Measurements from ENCODE around the gene CALCOCO1. TPM values are rescaled to one million over a fixed set of nuclear protein-coding genes. Genes with fewer than 3 reads are reported as not detected.
A peak's percentile ranks its signal among the peaks of the same experiment; 100 is the strongest.

The CALCOCO1 gene
- total and polyA plus RNA-seq, 8 donors, result 74.8 to 186 (median 134) TPM

GRCh38 chr12:53737951-53738405 lies 10.7 kb upstream of the CALCOCO1 start:
- Histone ChIP-seq H3K36me3 (no peaks in the 10 kb centered on the region), H3K4me3 (peak overlapping the region in 1 of 2 donors; percentile 2), H3K27me3 (peaks cover 25 to 94% of the 10 kb centered on the region in 2 donors), H3K9me3 (no peaks in the 10 kb centered on the region), H3K4me1 (peaks cover 3 to 16% of the 10 kb centered on the region in 2 donors), H3K27ac (no peak overlapping the region)
- no peak for ATAC-seq
- no peak for TF ChIP-seq CTCF (IDR thresholded peaks at IDR 0.05)
- intact Hi-C loops (cut with DNase I), result no loop called here
- no peak for DNase-seq

- no peak for TF ChIP-seq CTCF (IDR thresholded peaks at IDR 0.05)
- no peaks in the 10 kb centered on the region for H3K36me3 ChIP-seq
- DNase-seq (no peak), ATAC-seq (no peak)
- intact Hi-C loops (cut with DNase I), result no loop called here
- no peak overlapping the region for H3K27ac ChIP-seq
- peaks cover 25 to 94% of the 10 kb centered on the region in 2 donors for H3K27me3 ChIP-seq
- peaks cover 3 to 16% of the 10 kb centered on the region in 2 donors for H3K4me1 ChIP-seq
- H3K9me3 ChIP-seq, result no peaks in the 10 kb centered on the region
- no peak overlapping the region for H3K4me3 ChIP-seq
These were observed 10.0 kb upstream of the CALCOCO1 start for GRCh38 chr12:53737093-53737808.

GRCh38 chr12:53736592-53736991 lies 9.3 kb upstream of the CALCOCO1 start:
- H3K27me3 ChIP-seq, result peaks cover 25 to 87% of the 10 kb centered on the region in 2 donors
- intact Hi-C loops (cut with DNase I), result no loop called here
- no peak for TF ChIP-seq CTCF (IDR thresholded peaks at IDR 0.05)
- ATAC-seq (no peak), DNase-seq (no peak)
- no peak overlapping the region for H3K4me3 ChIP-seq
- no peak overlapping the region for H3K27ac ChIP-seq
- no peaks in the 10 kb centered on the region for H3K9me3 ChIP-seq
- H3K36me3 ChIP-seq, result no peaks in the 10 kb centered on the region
- H3K4me1 ChIP-seq, result peaks cover 3 to 16% of the 10 kb centered on the region in 2 donors

GRCh38 chr12:53735556-53735955 lies 8.3 kb upstream of the CALCOCO1 start:
- Histone ChIP-seq H3K27ac (no peak overlapping the region), H3K4me1 (peaks cover 3 to 16% of the 10 kb centered on the region in 2 donors), H3K27me3 (peaks cover 25 to 77% of the 10 kb centered on the region in 2 donors), H3K36me3 (no peaks in the 10 kb centered on the region), H3K4me3 (no peak overlapping the region), H3K9me3 (no peaks in the 10 kb centered on the region)
- no peak for TF ChIP-seq CTCF (IDR thresholded peaks at IDR 0.05)
- no peak for DNase-seq
- intact Hi-C loops (cut with DNase I), result no loop called here
- ATAC-seq, result no peak

GRCh38 chr12:53734425-53734824 lies 7.2 kb upstream of the CALCOCO1 start:
- peaks cover 16 to 65% of the 10 kb centered on the region in 2 donors for H3K27me3 ChIP-seq
- H3K36me3 ChIP-seq, result no peaks in the 10 kb centered on the region
- ATAC-seq, result no peak
- H3K27ac ChIP-seq, result no peak overlapping the region
- H3K4me1 ChIP-seq, result peaks cover 3 to 13% of the 10 kb centered on the region in 2 donors
- no peak for DNase-seq
- H3K4me3 ChIP-seq, result no peak overlapping the region
- no peaks in the 10 kb centered on the region for H3K9me3 ChIP-seq
- intact Hi-C loops (cut with DNase I), result no loop called here
- TF ChIP-seq CTCF (IDR thresholded peaks at IDR 0.05), result no peak

All from left lung (tissue), 10 donors.